Measurements from ENCODE around the gene AR. TPM values are rescaled to one million over a fixed set of nuclear protein-coding genes. Genes with fewer than 3 reads are reported as not detected.

Gene AR
- total RNA-seq, 4 donors from 2014 or later = 8.0 to 22.2 (median 14.6) TPM

- ATAC-seq (ENCODE audit: low FRiP score) (no peak), DNase-seq (ENCODE audit: low spot score) (no peak)
- no peak for TF ChIP-seq CTCF (IDR thresholded peaks at IDR 0.05)
Observed at GRCh38 chrX:67721321-67721720, 177.5 kb downstream of the AR start.

DNA sequence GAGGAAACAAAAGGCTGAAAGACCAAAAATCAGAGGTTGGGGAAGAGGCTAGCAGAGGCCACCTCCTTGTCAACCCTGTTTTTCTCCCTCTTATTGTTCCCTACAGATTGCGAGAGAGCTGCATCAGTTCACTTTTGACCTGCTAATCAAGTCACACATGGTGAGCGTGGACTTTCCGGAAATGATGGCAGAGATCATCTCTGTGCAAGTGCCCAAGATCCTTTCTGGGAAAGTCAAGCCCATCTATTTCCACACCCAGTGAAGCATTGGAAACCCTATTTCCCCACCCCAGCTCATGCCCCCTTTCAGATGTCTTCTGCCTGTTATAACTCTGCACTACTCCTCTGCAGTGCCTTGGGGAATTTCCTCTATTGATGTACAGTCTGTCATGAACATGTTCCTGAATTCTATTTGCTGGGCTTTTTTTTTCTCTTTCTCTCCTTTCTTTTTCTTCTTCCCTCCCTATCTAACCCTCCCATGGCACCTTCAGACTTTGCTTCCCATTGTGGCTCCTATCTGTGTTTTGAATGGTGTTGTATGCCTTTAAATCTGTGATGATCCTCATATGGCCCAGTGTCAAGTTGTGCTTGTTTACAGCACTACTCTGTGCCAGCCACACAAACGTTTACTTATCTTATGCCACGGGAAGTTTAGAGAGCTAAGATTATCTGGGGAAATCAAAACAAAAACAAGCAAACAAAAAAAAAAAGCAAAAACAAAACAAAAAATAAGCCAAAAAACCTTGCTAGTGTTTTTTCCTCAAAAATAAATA is 179.9 kb downstream of the AR start:
- DNase-seq (ENCODE audit: low spot score) = no peak
- ATAC-seq (ENCODE audit: low FRiP score) = no peak
- TF ChIP-seq CTCF (IDR thresholded peaks at IDR 0.05) = no peak

DNA sequence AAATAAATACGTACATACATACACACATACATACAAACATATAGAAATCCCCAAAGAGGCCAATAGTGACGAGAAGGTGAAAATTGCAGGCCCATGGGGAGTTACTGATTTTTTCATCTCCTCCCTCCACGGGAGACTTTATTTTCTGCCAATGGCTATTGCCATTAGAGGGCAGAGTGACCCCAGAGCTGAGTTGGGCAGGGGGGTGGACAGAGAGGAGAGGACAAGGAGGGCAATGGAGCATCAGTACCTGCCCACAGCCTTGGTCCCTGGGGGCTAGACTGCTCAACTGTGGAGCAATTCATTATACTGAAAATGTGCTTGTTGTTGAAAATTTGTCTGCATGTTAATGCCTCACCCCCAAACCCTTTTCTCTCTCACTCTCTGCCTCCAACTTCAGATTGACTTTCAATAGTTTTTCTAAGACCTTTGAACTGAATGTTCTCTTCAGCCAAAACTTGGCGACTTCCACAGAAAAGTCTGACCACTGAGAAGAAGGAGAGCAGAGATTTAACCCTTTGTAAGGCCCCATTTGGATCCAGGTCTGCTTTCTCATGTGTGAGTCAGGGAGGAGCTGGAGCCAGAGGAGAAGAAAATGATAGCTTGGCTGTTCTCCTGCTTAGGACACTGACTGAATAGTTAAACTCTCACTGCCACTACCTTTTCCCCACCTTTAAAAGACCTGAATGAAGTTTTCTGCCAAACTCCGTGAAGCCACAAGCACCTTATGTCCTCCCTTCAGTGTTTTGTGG is 180.7 kb downstream of the AR start:
- no peak for TF ChIP-seq CTCF (IDR thresholded peaks at IDR 0.05)
- DNase-seq (ENCODE audit: low spot score) (no peak), ATAC-seq (ENCODE audit: low FRiP score) (no peak)

- ATAC-seq (ENCODE audit: low FRiP score) (no peak), DNase-seq (ENCODE audit: low spot score) (no peak)
- no peak for TF ChIP-seq CTCF (IDR thresholded peaks at IDR 0.05)
Observed at GRCh38 chrX:67725471-67725870, 181.7 kb downstream of the AR start.

- TF ChIP-seq CTCF (IDR thresholded peaks at IDR 0.05) = no peak
- DNase-seq (ENCODE audit: low spot score) = no peak
- ATAC-seq (ENCODE audit: low FRiP score) = no peak
Observed at GRCh38 chrX:67726018-67726417, 182.2 kb downstream of the AR start.

DNA sequence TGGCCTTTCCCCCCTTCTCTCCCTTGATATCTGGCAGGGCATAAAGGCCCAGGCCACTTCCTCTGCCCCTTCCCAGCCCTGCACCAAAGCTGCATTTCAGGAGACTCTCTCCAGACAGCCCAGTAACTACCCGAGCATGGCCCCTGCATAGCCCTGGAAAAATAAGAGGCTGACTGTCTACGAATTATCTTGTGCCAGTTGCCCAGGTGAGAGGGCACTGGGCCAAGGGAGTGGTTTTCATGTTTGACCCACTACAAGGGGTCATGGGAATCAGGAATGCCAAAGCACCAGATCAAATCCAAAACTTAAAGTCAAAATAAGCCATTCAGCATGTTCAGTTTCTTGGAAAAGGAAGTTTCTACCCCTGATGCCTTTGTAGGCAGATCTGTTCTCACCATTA is 183.8 kb downstream of the AR start:
- ATAC-seq (ENCODE audit: low FRiP score) = no peak

More for the DNA sequence above, 183.8 kb downstream of the AR start:
- TF ChIP-seq CTCF (IDR thresholded peaks at IDR 0.05) = no peak
- no peak for DNase-seq (ENCODE audit: low spot score)

Data from omental fat pad (tissue), 4 donors.